GM12801 (cell line): Measurements from ENCODE around the gene CCDC167.

ENCODE experiments used
- CTCF ChIP-seq: IDR thresholded peaks from one replicate; pipeline ENCODE4 v1.5.1; 2011; ENCODE audit warnings: control low read depth; ENCODE audit not compliant: insufficient read length; ENCODE audit errors: extremely low read depth

CCDC167 gene

GRCh38 chr6:37467718-37468117 is 32.0 kb downstream of the CCDC167 start:
- TF ChIP-seq CTCF = no peak

GRCh38 chr6:37463110-37463509 is 36.6 kb downstream of the CCDC167 start:
- no peak for TF ChIP-seq CTCF

- no peak for TF ChIP-seq CTCF
Observed at GRCh38 chr6:37460805-37461204, 38.9 kb downstream of the CCDC167 start.

GRCh38 chr6:37459981-37460800 is 39.5 kb downstream of the CCDC167 start:
- TF ChIP-seq CTCF = no peak

GRCh38 chr6:37456816-37457560 is 42.7 kb downstream of the CCDC167 start:
- TF ChIP-seq CTCF = no peak

- TF ChIP-seq CTCF = no peak
Observed at GRCh38 chr6:37456126-37456525, 43.6 kb downstream of the CCDC167 start.

GRCh38 chr6:37454420-37455140 is 45.1 kb downstream of the CCDC167 start:
- no peak for TF ChIP-seq CTCF
